Endothelial cell of umbilical vein (primary cell): ENCODE results near the gene ZNF362.

Experiments
- CTCF ChIP-seq, 2 donors: IDR thresholded peaks; 1 replicate in 1 of 2; 2 replicates in 1 of 2; pipeline ENCODE4 v1.5.1; 2011; ENCODE audit warnings: low read length in 2 of 2, mild to moderate bottlenecking in 2 of 2, moderate library complexity in 2 of 2, control low read depth in 1 of 2, inconsistent platforms in 1 of 2, low read depth in 1 of 2; ENCODE audit not compliant: insufficient read depth in 1 of 2; ENCODE audit errors: extremely low read depth in 1 of 2
- EZH2 ChIP-seq: IDR thresholded peaks from 2 replicates; pipeline ENCODE4 v1.6.1; 2012; ENCODE audit warnings: borderline replicate concordance, low read depth, mild to moderate bottlenecking, moderate library complexity, low read length, inconsistent platforms; ENCODE audit not compliant: severe bottlenecking
- FOS ChIP-seq: IDR thresholded peaks from 2 replicates; pipeline ENCODE4 v1.6.1; 2011; ENCODE audit warnings: mild to moderate bottlenecking, low read length, moderate library complexity, borderline replicate concordance; ENCODE audit not compliant: insufficient read depth
- GATA2 ChIP-seq: IDR thresholded peaks from 2 replicates; pipeline ENCODE4 v1.7.0; 2011; ENCODE audit warnings: low read depth, mild to moderate bottlenecking, moderate library complexity, mixed read lengths, low read length; ENCODE audit not compliant: insufficient read length, insufficient read depth
- JUN ChIP-seq: IDR thresholded peaks from 2 replicates; pipeline ENCODE4 v1.6.1; 2011; ENCODE audit warnings: borderline replicate concordance, low read depth; ENCODE audit not compliant: insufficient read length, insufficient read depth
- MAX ChIP-seq: IDR thresholded peaks from 2 replicates; pipeline ENCODE4 v1.6.1; 2011; ENCODE audit not compliant: insufficient read depth, insufficient read length
- MYC ChIP-seq: IDR thresholded peaks from one replicate; pipeline ENCODE4 v1.6.1; 2011; ENCODE audit warnings: mild to moderate bottlenecking, low read depth, low read length
- POLR2A ChIP-seq: IDR thresholded peaks from 2 replicates; pipeline ENCODE4 v1.6.1; 2012; ENCODE audit warnings: low read depth, mild to moderate bottlenecking, control low read depth, low read length
- POLR2AphosphoS5 ChIP-seq: IDR thresholded peaks from 2 replicates; pipeline ENCODE4 v1.6.1; 2012; ENCODE audit warnings: low read depth, mild to moderate bottlenecking, control low read depth, low read length, moderate library complexity; ENCODE audit not compliant: insufficient read depth

- TF ChIP-seq CTCF (IDR thresholded peaks at IDR 0.05; ENCODE audit: extremely low read depth in 1 of 2, insufficient read depth in 1 of 2, low read depth in 1 of 2, low read length in 2 of 2) = no peak
- no peak for TF ChIP-seq MAX
- TF ChIP-seq POLR2A = no peak
- no peak for TF ChIP-seq POLR2AphosphoS5
- TF ChIP-seq EZH2 = no peak
- no peak for TF ChIP-seq MYC
- no peak for TF ChIP-seq FOS
- no peak for TF ChIP-seq GATA2
- no peak for TF ChIP-seq JUN
These were observed 50.6 kb downstream of the ZNF362 start for GRCh38 chr1:33306653-33307493.
